Measurements from ENCODE around the gene COL17A1. TPM values are rescaled to one million over a fixed set of nuclear protein-coding genes. Genes with fewer than 3 reads are reported as not detected.

COL17A1 gene
- total RNA-seq, 2 experiments from 2014 or later, result not detected

- CTCF ChIA-PET, result no interaction called here
- H3K9me3 Mint-ChIP-seq, result peaks cover 7% of the 10 kb centered on the region
These were observed 7.1 kb upstream of the COL17A1 start for GRCh38 chr10:104092749-104093148.

GRCh38 chr10:104090611-104091010, 4.9 kb upstream of the COL17A1 start:
- intact Hi-C loops (cut with micrococcal nuclease), result no loop called here
- POLR2A ChIA-PET, result interaction anchor here (1.6 kb wide), 1 partner anchor 164 kb away, joined by 3 read pairs; the partner anchor contains the start of gene GSTO1
- H3K4me3 Mint-ChIP-seq, result no peak overlapping the region
- no peaks in the 10 kb centered on the region for H3K36me3 Mint-ChIP-seq
- CTCF ChIA-PET, result interaction anchor here (1.0 kb wide), 1 partner anchor 31 kb away, joined by 3 read pairs; the partner anchor contains the start of gene SFR1
- no peak overlapping the region for H3K27ac Mint-ChIP-seq
- peaks cover 10% of the 10 kb centered on the region for H3K4me1 Mint-ChIP-seq (ENCODE audit: low read depth)
- peaks cover 7% of the 10 kb centered on the region for H3K9me3 Mint-ChIP-seq
- DNase-seq, result no peak
- H3K27me3 Mint-ChIP-seq, result no peaks in the 10 kb centered on the region

More at GRCh38 chr10:104092749-104093148, 7.1 kb upstream of the COL17A1 start:
- no peaks in the 10 kb centered on the region for H3K36me3 Mint-ChIP-seq
- H3K4me3 Mint-ChIP-seq, result no peak overlapping the region
- H3K27me3 Mint-ChIP-seq, result no peaks in the 10 kb centered on the region
- POLR2A ChIA-PET, result interaction anchor here (1.5 kb wide), 1 partner anchor 29 kb away, joined by 5 read pairs; the partner anchor contains the start of gene SFR1
- DNase-seq, result no peak
- intact Hi-C loops (cut with micrococcal nuclease), result no loop called here
- peaks cover 10% of the 10 kb centered on the region for H3K4me1 Mint-ChIP-seq (ENCODE audit: low read depth)
- no peak overlapping the region for H3K27ac Mint-ChIP-seq

GRCh38 chr10:104089621-104090020, 3.9 kb upstream of the COL17A1 start:
- DNase-seq, result no peak
- ChIA-PET POLR2A (interaction anchor here (1.6 kb wide), 1 partner anchor 165 kb away, joined by 3 read pairs; the partner anchor contains the start of gene GSTO1), CTCF (interaction anchor here (1.1 kb wide), 1 partner anchor 9 kb away, joined by 4 read pairs; no protein-coding TSS in a partner anchor)
- Mint-ChIP-seq H3K4me1 (ENCODE audit: low read depth) (peaks cover 8% of the 10 kb centered on the region), H3K4me3 (no peak overlapping the region), H3K27me3 (no peaks in the 10 kb centered on the region), H3K27ac (no peak overlapping the region), H3K9me3 (peaks cover 7% of the 10 kb centered on the region), H3K36me3 (no peaks in the 10 kb centered on the region)
- intact Hi-C loops (cut with micrococcal nuclease), result no loop called here

GRCh38 chr10:104088239-104088638, 2.6 kb upstream of the COL17A1 start:
- no peak for DNase-seq
- intact Hi-C loops (cut with micrococcal nuclease), result no loop called here
- no peaks in the 10 kb centered on the region for H3K36me3 Mint-ChIP-seq
- peaks cover 3% of the 10 kb centered on the region for H3K4me1 Mint-ChIP-seq (ENCODE audit: low read depth)
- no peaks in the 10 kb centered on the region for H3K27me3 Mint-ChIP-seq
- no peak overlapping the region for H3K27ac Mint-ChIP-seq
- ChIA-PET CTCF (interaction anchor here (0.6 kb wide), 1 partner anchor 444 kb away, joined by 3 read pairs; no protein-coding TSS in a partner anchor), POLR2A (no interaction called here)
- H3K4me3 Mint-ChIP-seq, result no peak overlapping the region
- H3K9me3 Mint-ChIP-seq, result peaks cover 2% of the 10 kb centered on the region

- CTCF ChIA-PET, result interaction anchor here (1.3 kb wide), 2 partner anchors 11 to 197 kb away, joined by 3 to 5 read pairs; no protein-coding TSS in a partner anchor
- Mint-ChIP-seq H3K4me3 (no peak overlapping the region), H3K4me1 (ENCODE audit: low read depth) (no peaks in the 10 kb centered on the region), H3K27ac (no peak overlapping the region), H3K9me3 (no peaks in the 10 kb centered on the region), H3K27me3 (no peaks in the 10 kb centered on the region), H3K36me3 (no peaks in the 10 kb centered on the region)
- intact Hi-C loops (cut with micrococcal nuclease), result no loop called here
- no peak for DNase-seq
- POLR2A ChIA-PET, result no interaction called here
These were observed 1.1 kb downstream of the COL17A1 start for GRCh38 chr10:104084482-104085142.

GRCh38 chr10:104081998-104082397, 3.7 kb downstream of the COL17A1 start:
- H3K27ac Mint-ChIP-seq, result no peak overlapping the region
- no peaks in the 10 kb centered on the region for H3K9me3 Mint-ChIP-seq
- no peaks in the 10 kb centered on the region for H3K27me3 Mint-ChIP-seq
- no peak overlapping the region for H3K4me3 Mint-ChIP-seq
- no peaks in the 10 kb centered on the region for H3K4me1 Mint-ChIP-seq (ENCODE audit: low read depth)
- no peaks in the 10 kb centered on the region for H3K36me3 Mint-ChIP-seq
- DNase-seq, result no peak
- POLR2A ChIA-PET, result no interaction called here
- CTCF ChIA-PET, result interaction anchor here (1.1 to 3.5 kb wide), 5 partner anchors 9 to 197 kb away, joined by 3 to 30 read pairs (median 4); no protein-coding TSS in a partner anchor
- intact Hi-C loops (cut with micrococcal nuclease), result no loop called here

GRCh38 chr10:104080762-104081161, 4.9 kb downstream of the COL17A1 start:
- Mint-ChIP-seq H3K36me3 (no peaks in the 10 kb centered on the region), H3K9me3 (no peaks in the 10 kb centered on the region), H3K4me1 (ENCODE audit: low read depth) (no peaks in the 10 kb centered on the region), H3K4me3 (no peak overlapping the region), H3K27me3 (no peaks in the 10 kb centered on the region), H3K27ac (no peak overlapping the region)
- peak; percentile 16 for DNase-seq
- intact Hi-C loops (cut with micrococcal nuclease), result loop anchor here (1.0 kb wide), 1 partner anchor 192 kb away; no protein-coding TSS in a partner anchor
- ChIA-PET CTCF (interaction anchor here (0.6 to 3.5 kb wide), 10 partner anchors 8 to 368 kb away, joined by 3 to 30 read pairs (median 4); partner anchors contain the start of gene SFR1), POLR2A (no interaction called here)

- H3K27me3 Mint-ChIP-seq, result no peaks in the 10 kb centered on the region
- ChIA-PET POLR2A (no interaction called here), CTCF (interaction anchor here (0.6 to 1.3 kb wide), 2 partner anchors 8 to 193 kb away, joined by 3 to 4 read pairs; no protein-coding TSS in a partner anchor)
These were observed 8.0 kb downstream of the COL17A1 start for GRCh38 chr10:104077663-104078151.

GRCh38 chr10:104077247-104077646, 8.4 kb downstream of the COL17A1 start:
- ChIA-PET CTCF (interaction anchor here (0.6 to 1.3 kb wide), 2 partner anchors 9 to 192 kb away, joined by 3 to 4 read pairs; no protein-coding TSS in a partner anchor), POLR2A (no interaction called here)
- H3K36me3 Mint-ChIP-seq, result no peaks in the 10 kb centered on the region

More at GRCh38 chr10:104077663-104078151, 8.0 kb downstream of the COL17A1 start:
- Mint-ChIP-seq H3K27ac (no peak overlapping the region), H3K4me1 (ENCODE audit: low read depth) (no peaks in the 10 kb centered on the region), H3K9me3 (no peaks in the 10 kb centered on the region), H3K36me3 (no peaks in the 10 kb centered on the region), H3K4me3 (no peak overlapping the region)
- DNase-seq, result no peak
- intact Hi-C loops (cut with micrococcal nuclease), result no loop called here

GRCh38 chr10:104076743-104077160, 8.9 kb downstream of the COL17A1 start:
- Mint-ChIP-seq H3K27ac (no peak overlapping the region), H3K4me3 (no peak overlapping the region)
- POLR2A ChIA-PET, result no interaction called here

More at GRCh38 chr10:104077247-104077646, 8.4 kb downstream of the COL17A1 start:
- DNase-seq, result no peak
- Mint-ChIP-seq H3K4me3 (no peak overlapping the region), H3K27me3 (no peaks in the 10 kb centered on the region), H3K4me1 (ENCODE audit: low read depth) (no peaks in the 10 kb centered on the region), H3K27ac (no peak overlapping the region), H3K9me3 (no peaks in the 10 kb centered on the region)
- intact Hi-C loops (cut with micrococcal nuclease), result no loop called here

GRCh38 chr10:104074505-104074904, 11.2 kb downstream of the COL17A1 start:
- ChIA-PET CTCF (no interaction called here), POLR2A (no interaction called here)
- intact Hi-C loops (cut with micrococcal nuclease), result no loop called here
- Mint-ChIP-seq H3K4me1 (ENCODE audit: low read depth) (no peaks in the 10 kb centered on the region), H3K27ac (no peak overlapping the region), H3K4me3 (no peak overlapping the region), H3K36me3 (no peaks in the 10 kb centered on the region), H3K9me3 (no peaks in the 10 kb centered on the region), H3K27me3 (no peaks in the 10 kb centered on the region)
- no peak for DNase-seq

More at GRCh38 chr10:104076743-104077160, 8.9 kb downstream of the COL17A1 start:
- CTCF ChIA-PET, result no interaction called here
- no peak for DNase-seq
- intact Hi-C loops (cut with micrococcal nuclease), result no loop called here
- H3K27me3 Mint-ChIP-seq, result no peaks in the 10 kb centered on the region
- no peaks in the 10 kb centered on the region for H3K9me3 Mint-ChIP-seq
- H3K4me1 Mint-ChIP-seq (ENCODE audit: low read depth), result no peaks in the 10 kb centered on the region
- H3K36me3 Mint-ChIP-seq, result no peaks in the 10 kb centered on the region

- no peaks in the 10 kb centered on the region for H3K9me3 Mint-ChIP-seq
- H3K27me3 Mint-ChIP-seq, result no peaks in the 10 kb centered on the region
- no peaks in the 10 kb centered on the region for H3K4me1 Mint-ChIP-seq (ENCODE audit: low read depth)
- DNase-seq, result no peak
- H3K4me3 Mint-ChIP-seq, result no peak overlapping the region
- CTCF ChIA-PET, result interaction anchor here (0.7 to 2.4 kb wide), 3 partner anchors 9 to 185 kb away, joined by 3 to 9 read pairs (median 3); no protein-coding TSS in a partner anchor
- no peaks in the 10 kb centered on the region for H3K36me3 Mint-ChIP-seq
- intact Hi-C loops (cut with micrococcal nuclease), result no loop called here
- POLR2A ChIA-PET, result no interaction called here
- no peak overlapping the region for H3K27ac Mint-ChIP-seq
These were observed 12.9 kb downstream of the COL17A1 start for GRCh38 chr10:104072786-104073185.
